Lower leg skin (tissue), 4 donors: ENCODE results near the gene SPDYE2B. TPM values are rescaled to one million over a fixed set of nuclear protein-coding genes. Genes with fewer than 3 reads are reported as not detected.
A peak's percentile ranks its signal among the peaks of the same experiment; 100 is the strongest.
"Not testable (repeated sequence)": the region's sequence is repeated elsewhere in the genome, so short reads cannot be mapped to it uniquely, and the experiment has no call there.

ENCODE experiments used
- DNase-seq, 2 donors: peaks; one replicate each; pipeline ENCODE4 v3.0.0-alpha.2; 2019; ENCODE audit warnings: low spot score in 2 of 2
- H3K4me3 ChIP-seq: fragments of 200-600 bp; sonication (generic); 2 replicates; pipeline ENCODE4 v1.5.1; 2017; ENCODE audit warnings: mild to moderate bottlenecking, low read depth; ENCODE audit not compliant: poor library complexity, severe bottlenecking
- WGBS, 2 donors: methylation state at CpG; one replicate each; pipeline ENCODE4 v1.1.5; 2018; 5-methylcytosine and 5-hydroxymethylcytosine counted together
- intact Hi-C: fragments of 100-400 bp; cut with DNase I; formaldehyde crosslinking; loops from one replicate; pipeline ENCODE4 v1.15.0; 2023; ENCODE audit warnings: low total_unique reads
- total RNA-seq, 4 donors: library from RNA; depleted of rRNA; stranded (reverse); fragments of >200 nt; gene quantifications; one replicate each; pipeline ENCODE4 v1.1.0, GENCODE V29; 2016

SPDYE2B gene
- total RNA-seq, 4 donors from 2014 or later = not detected

- WGBS, 2 donors = no CpG with 5 or more reads among the region's 8 CpGs
- intact Hi-C loops, H3K4me3 ChIP-seq, DNase-seq: not testable (repeated sequence)
Observed at GRCh38 chr7:102627271-102627904, 22.7 kb upstream of the SPDYE2B start.

DNA sequence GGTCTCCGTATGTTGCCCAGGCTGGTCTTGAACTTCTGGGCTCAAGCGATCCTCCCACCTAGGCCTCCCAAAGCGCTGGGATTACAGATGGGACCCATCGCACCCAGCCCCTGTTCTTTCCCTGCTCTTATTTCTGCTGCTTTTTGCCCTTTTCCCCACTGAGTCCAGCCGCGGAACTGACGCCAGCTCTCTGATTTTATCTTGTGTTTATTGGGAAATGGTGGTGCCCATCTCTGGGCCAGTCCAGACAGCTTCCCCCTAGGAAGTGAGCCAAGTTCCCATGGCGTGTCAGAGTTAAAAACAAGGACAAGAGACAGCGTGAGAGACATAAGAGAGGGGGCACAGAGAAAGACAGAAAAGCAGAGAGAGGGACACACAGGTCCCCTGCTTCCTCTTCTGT lies 19.5 kb upstream of the SPDYE2B start:
- peak in 1 of 2 donors; percentile 46 for DNase-seq
- WGBS, 2 donors = 53% methylated on average over 3 of the region's 9 CpGs; no CpG with 5 or more reads in 1 of the 2 donors
- H3K4me3 ChIP-seq, intact Hi-C loops: not testable (repeated sequence)

DNA sequence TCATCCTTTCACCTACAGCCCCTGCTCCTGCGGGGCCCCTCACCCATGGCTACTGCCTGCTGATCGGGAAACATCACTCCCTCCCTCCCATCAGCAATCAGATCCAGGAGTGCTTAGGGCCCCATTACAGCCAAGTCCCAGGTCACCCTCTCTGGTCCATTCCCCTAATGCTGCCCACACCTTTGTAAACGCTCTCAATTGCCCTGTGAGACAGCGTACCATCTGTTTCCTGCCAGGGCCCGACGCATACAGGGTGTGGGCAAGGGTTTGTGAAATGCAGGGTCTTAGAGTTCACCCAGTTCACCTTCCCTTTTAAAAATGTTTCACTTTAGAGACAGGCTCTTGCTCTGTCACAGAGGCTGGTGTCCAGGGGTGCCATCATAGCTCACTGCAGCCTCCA lies 15.8 kb upstream of the SPDYE2B start:
- DNase-seq = peak in 1 of 2 donors; percentile 37
- H3K4me3 ChIP-seq, intact Hi-C loops: not testable (repeated sequence)
- 75 to 94% methylated on average over 3 of the region's 6 CpGs for WGBS, 2 donors

DNA sequence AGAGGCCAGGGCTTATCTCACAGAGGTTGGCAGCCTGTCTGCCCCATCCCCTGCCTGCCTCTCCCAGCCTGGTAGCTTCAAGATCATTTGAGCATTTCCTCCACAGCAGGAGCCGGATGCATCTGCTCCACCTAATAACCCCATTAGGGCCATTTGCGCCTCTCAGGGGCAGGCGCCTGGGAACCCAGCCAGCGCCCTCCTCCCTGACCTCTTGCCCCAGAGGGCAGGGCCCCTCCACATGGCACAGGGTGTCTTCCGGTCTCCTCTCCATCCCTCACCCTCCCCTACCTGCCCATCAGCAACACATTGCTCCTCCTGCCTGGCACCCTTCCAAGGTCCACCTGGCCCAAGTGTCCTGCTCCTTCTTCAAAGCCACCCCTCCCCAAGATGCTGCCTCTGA lies 14.8 kb upstream of the SPDYE2B start:
- intact Hi-C loops, DNase-seq, H3K4me3 ChIP-seq: not testable (repeated sequence)
- WGBS, 2 donors = no CpG with 5 or more reads among the region's 5 CpGs

- DNase-seq = peak in 1 of 2 donors; percentile 62
Observed at GRCh38 chr7:102636956-102637355, 13.2 kb upstream of the SPDYE2B start.

GRCh38 chr7:102638848-102639247 lies 11.3 kb upstream of the SPDYE2B start:
- 80 to 85% methylated on average over 4 to 5 of the region's 11 CpGs for WGBS, 2 donors
- H3K4me3 ChIP-seq, intact Hi-C loops: not testable (repeated sequence)
- peak in 1 of 2 donors; percentile 79 for DNase-seq

More at GRCh38 chr7:102636956-102637355, 13.2 kb upstream of the SPDYE2B start:
- 86 to 91% methylated on average over 8 to 9 of the region's 13 CpGs for WGBS, 2 donors
- intact Hi-C loops, H3K4me3 ChIP-seq: not testable (repeated sequence)

DNA sequence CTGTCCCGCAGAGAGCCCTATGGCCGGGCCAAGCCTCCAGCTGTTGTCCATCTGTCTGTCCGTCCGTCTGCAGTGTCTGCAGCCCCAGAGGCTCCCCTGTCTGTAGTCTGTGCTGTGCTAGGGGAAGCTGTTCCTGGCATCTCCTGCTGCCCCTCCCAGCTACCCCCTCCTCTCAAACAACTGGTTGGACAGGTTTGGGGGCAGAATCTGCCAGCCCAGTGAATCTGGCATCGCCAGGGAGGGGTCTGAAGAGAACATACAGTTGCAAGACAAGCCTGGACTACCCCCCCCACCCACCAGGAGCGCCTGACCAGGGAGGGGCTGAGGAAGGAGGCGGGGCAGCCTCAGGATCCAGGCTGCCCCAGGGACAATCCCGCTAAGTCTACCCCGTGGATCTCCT lies 7.4 kb upstream of the SPDYE2B start, which contains the start of gene UPK3BL1:
Gene UPK3BL1 (minus strand): TSS at position 101 of the 400 bp plus-strand sequence. CDS start 50 bp downstream, at position 51.
- H3K4me3 ChIP-seq, intact Hi-C loops, DNase-seq: not testable (repeated sequence)
- WGBS, 2 donors = no CpG with 5 or more reads among the region's 9 CpGs

GRCh38 chr7:102643404-102643803 lies 6.7 kb upstream of the SPDYE2B start:
- 83% methylated on average over 1 of the region's 1 CpG; no CpG with 5 or more reads in 1 of the 2 donors for WGBS, 2 donors

GRCh38 chr7:102647813-102648212 lies 2.3 kb upstream of the SPDYE2B start:
- H3K4me3 ChIP-seq, intact Hi-C loops: not testable (repeated sequence)
- DNase-seq = peak in 1 of 2 donors; percentile 23
- 94 to 97% methylated on average over 7 of the region's 7 CpGs for WGBS, 2 donors

More at GRCh38 chr7:102643404-102643803, 6.7 kb upstream of the SPDYE2B start:
- H3K4me3 ChIP-seq, intact Hi-C loops, DNase-seq: not testable (repeated sequence)

DNA sequence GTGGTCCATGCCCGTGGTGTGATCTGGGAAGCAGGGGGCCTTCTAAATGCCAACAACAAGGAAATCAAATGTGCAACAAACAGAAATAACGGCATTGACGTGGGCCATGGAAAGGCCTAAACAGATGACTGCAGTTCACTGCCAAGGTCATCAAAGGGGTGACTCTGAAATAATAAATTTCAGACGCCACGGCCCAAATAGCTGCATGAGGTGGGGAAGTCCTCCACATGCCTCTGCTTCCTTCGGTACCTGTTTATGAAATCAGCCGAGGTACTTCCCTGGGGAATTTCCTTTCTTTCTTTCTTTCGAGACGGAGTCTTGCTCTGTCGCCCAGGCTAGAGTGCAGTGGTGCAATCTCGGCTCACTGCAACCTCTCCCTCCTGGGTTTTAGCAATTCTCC lies 14.6 kb downstream of the SPDYE2B start:
- intact Hi-C loops, H3K4me3 ChIP-seq, DNase-seq: not testable (repeated sequence)
- WGBS, 2 donors = no CpG with 5 or more reads among the region's 11 CpGs

DNA sequence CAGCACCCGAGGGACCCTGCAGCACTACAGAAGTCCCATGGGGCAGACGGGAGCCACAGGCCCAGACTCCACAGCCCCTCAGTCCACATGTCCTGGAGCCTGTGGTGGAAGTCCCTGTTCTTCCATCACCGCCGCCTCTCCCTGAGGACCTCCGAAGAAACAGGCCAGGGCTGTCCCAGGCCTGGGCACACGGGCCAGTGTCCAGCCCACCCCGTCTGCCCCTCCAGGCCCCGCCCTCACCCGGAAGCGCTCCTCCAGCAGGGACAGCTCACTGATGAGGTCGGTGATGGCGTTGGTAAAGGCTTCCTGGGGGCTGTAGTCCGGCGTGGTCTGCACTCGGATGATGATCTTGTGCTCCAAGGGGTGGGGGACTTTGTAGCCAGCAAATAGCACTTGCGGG lies 16.7 kb downstream of the SPDYE2B start:
- intact Hi-C loops, H3K4me3 ChIP-seq, DNase-seq: not testable (repeated sequence)
- WGBS, 2 donors = no CpG with 5 or more reads among the region's 16 CpGs

- no CpG with 5 or more reads among the region's 14 CpGs for WGBS, 2 donors
- H3K4me3 ChIP-seq, DNase-seq, intact Hi-C loops: not testable (repeated sequence)
Observed at GRCh38 chr7:102667523-102667922, 17.4 kb downstream of the SPDYE2B start.

DNA sequence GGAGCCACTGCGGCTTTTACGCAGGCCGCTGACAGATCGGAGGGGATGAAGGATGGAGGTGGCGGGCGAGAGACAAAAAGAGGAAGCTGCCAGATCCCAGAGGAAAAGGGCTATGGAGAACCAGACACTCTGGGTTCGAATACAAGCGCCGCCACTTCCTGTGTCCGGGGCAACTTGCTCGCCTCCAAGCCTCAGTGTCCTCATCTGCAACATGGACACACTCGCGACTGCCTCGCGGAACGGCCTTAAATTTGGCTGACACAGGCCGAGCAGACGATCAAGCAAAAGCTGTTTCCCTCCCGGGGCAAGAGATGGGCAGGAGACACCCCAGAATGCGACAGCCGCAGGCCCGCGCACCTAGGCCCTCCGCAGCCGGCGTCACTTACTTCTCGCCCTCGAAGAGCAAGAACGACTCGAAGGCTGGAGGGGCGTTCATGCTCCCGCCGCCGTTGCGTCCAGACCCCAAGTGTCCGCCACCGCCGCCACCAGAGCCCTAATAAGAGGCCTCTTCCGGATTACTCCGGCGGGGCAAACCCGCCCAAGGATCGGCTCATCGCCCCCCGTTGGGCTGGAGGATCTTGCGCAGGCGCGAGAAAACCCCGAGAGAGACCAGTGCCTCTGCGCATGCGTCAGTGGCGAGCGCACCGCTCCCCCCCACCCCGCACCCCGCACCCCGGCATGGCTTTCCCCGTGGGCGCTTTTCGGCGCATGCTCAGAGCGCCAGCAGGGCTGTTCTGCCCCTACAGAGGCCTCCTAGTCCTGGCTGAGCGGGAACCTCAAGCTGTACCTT lies 21.2 kb downstream of the SPDYE2B start, which contains the start of gene POLR2J2:
Gene POLR2J2 (minus strand): TSS at position 498 of the 790 bp plus-strand sequence. CDS start 62 bp downstream, at position 436.
- intact Hi-C loops, H3K4me3 ChIP-seq: not testable (repeated sequence)
- WGBS, 2 donors = no CpG with 5 or more reads among the region's 63 CpGs
- DNase-seq = peak; percentile 58 to 93

GRCh38 chr7:102671956-102672307 lies 21.8 kb downstream of the SPDYE2B start:
- WGBS, 2 donors = no CpG with 5 or more reads among the region's 9 CpGs
- DNase-seq, intact Hi-C loops, H3K4me3 ChIP-seq: not testable (repeated sequence)

GRCh38 chr7:102673447-102674067 lies 23.4 kb downstream of the SPDYE2B start:
- DNase-seq, H3K4me3 ChIP-seq, intact Hi-C loops: not testable (repeated sequence)
- WGBS, 2 donors = no CpG with 5 or more reads among the region's 9 CpGs
